Stimulated activated CD8-positive, alpha-beta memory T cell treated with anti-CD3 and anti-CD28 coated beads, Interleukin-15, amount 100 ng/mL, for 4 hours (primary cell): ENCODE data around the gene ZNF513.
"Not testable (repeated sequence)": the region's sequence is repeated elsewhere in the genome, so short reads cannot be mapped to it uniquely, and the experiment has no call there.

Source experiments
- DNase-seq, 2 donors: peaks; one replicate each; pipeline ENCODE4 v3.0.0-alpha.2; 2020; ENCODE audit warnings: low read depth in 2 of 2

The ZNF513 gene, protein sequence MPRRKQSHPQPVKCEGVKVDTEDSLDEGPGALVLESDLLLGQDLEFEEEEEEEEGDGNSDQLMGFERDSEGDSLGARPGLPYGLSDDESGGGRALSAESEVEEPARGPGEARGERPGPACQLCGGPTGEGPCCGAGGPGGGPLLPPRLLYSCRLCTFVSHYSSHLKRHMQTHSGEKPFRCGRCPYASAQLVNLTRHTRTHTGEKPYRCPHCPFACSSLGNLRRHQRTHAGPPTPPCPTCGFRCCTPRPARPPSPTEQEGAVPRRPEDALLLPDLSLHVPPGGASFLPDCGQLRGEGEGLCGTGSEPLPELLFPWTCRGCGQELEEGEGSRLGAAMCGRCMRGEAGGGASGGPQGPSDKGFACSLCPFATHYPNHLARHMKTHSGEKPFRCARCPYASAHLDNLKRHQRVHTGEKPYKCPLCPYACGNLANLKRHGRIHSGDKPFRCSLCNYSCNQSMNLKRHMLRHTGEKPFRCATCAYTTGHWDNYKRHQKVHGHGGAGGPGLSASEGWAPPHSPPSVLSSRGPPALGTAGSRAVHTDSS

DNA sequence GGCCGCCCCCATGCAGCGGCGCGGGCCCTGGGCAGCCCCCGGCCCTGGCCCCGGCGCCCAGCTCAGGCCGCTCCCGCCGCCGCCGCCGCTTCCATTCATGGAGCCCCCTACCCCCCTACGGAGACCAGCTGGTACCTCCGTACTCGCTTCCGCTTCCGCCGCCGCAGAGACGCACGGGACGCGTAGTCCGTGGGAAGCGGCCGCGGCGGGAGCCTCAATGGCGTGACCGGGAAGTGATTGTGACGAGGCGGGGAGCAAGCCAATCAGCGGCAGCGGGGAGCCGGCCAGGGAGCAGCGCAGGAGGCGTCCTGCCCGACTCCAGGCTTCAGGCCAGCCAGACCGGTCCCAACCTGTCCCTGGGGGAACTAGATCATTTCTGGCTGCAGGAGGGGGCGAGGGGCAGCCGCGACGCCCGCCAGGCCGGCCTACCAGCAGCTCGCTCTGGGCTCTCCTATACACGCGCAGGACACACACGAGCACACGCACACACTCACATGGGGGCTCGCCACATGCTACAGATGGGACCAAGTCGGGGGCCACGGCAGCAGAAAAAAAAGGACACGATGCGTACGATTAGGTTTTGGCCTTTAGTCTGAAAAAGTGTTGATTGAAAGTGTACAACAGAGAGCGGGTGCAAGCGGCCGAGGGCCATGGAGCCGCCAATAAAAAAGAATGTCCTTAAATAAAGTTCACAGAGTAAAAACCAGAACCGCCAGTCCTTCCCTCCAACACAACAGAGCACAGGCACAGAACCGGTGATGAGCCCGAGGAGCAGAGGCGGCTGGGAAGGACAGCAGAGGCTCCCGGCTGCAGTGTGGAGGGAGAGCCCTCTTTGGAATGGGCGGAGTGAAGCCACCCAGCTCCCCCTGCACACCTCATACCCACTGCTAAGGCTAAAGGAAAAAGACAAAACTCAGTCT, at the start of gene ZNF513:
Gene ZNF513 (minus strand): TSS at position 109 of the 920 bp plus-strand sequence. CDS start 208 bp downstream, outside the sequence.
- peak; percentile 69 to 76 for DNase-seq

GRCh38 chr2:27428978-27429541, 48.5 kb upstream of the ZNF513 start:
- peak; percentile 44 to 55 for DNase-seq

GRCh38 chr2:27428213-27428977, 47.9 kb upstream of the ZNF513 start, which contains the start of gene NRBP1:
NRBP1 (plus strand) TSS chr2:27428631; CDS start chr2:27433274, 4,643 bp downstream.
- peak; percentile 80 to 81 for DNase-seq

GRCh38 chr2:27427863-27428212, 47.3 kb upstream of the ZNF513 start:
- no peak for DNase-seq

GRCh38 chr2:27425039-27425438, 44.5 kb upstream of the ZNF513 start:
- DNase-seq, result not testable (repeated sequence)

DNA sequence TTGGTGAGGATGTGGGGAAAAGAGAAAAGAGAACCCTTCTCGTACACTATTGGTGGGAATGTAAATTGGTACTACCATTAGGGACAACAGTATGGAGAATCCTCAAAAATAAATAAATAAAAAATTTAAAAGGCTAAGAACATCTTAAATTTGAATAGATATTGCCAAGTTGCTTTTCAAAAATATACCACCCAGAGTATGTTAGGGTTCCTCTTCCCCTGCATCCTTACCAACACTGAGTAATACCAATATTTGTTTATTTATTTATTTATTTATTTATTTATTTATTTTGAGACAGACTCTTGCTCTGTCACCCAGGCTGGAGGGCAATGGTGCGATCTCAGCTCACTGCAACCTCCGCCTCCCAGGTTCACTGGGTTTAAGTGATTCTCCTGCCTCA, 42.4 kb upstream of the ZNF513 start:
- no peak for DNase-seq

GRCh38 chr2:27421660-27422250, 41.2 kb upstream of the ZNF513 start:
- no peak for DNase-seq

GRCh38 chr2:27420996-27421395, 40.5 kb upstream of the ZNF513 start:
- no peak for DNase-seq

DNA sequence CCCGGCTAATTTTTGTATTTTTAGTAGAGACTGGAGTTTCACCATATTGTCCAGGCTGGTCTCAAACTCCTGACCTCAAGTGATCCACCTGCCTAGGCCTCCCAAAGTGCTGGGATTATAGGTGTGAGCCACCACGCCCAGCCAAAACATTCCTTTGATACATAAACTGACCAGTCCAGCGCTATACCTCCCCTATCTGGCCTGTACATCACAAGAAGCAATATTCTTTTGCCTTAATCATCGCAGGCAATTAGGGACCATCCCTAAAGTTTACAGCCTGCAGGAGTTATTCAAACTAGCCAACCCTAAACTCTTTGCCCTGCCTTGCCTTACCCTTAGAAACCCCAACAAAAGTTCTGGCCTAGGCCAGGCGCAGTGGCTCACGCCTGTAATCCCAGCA, 35.6 kb upstream of the ZNF513 start:
- no peak for DNase-seq

GRCh38 chr2:27412419-27413152, 32.1 kb upstream of the ZNF513 start:
- DNase-seq, result no peak

DNA sequence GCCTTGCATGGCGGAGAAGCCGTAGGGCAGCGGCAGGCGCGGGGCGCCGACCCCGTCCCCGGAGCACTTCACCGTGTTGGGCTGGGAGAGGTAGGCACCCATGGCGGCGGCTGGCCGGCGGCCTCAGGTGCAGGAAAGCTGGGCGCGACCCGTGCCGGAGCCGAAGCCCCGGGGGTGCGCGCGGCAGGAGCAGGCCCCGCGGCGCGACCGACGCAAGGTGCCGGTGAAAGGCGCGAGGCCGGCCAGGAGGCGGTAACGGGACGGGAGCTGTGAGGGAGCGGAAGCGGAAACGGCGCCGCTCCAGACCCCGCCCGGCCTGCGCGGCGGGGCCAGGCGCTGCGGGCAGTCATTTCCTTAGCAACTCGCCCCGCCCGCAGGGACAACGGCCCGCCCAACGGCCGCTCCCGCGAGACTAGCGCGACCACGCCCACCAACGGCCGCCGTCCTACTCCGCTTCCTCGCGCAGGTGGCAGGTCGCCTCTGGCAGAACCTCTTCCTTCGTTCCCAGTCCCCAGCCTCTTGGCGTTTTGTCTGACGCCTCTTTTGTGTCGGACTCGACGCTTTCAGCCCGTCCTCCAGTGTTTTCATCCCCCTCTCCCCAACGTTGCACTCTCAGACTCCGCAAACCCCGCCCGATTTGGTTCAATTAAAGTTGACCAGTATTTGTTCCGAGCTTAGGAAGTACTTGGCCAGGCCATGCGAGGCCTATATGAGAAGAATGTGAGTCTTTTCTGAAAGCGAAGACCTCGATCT, 29.0 kb upstream of the ZNF513 start, which contains the start of gene PPM1G:
Gene PPM1G (minus strand): TSS at position 271 of the 753 bp plus-strand sequence. CDS start 169 bp downstream, at position 102.
- DNase-seq, result peak; percentile 90 to 92

DNA sequence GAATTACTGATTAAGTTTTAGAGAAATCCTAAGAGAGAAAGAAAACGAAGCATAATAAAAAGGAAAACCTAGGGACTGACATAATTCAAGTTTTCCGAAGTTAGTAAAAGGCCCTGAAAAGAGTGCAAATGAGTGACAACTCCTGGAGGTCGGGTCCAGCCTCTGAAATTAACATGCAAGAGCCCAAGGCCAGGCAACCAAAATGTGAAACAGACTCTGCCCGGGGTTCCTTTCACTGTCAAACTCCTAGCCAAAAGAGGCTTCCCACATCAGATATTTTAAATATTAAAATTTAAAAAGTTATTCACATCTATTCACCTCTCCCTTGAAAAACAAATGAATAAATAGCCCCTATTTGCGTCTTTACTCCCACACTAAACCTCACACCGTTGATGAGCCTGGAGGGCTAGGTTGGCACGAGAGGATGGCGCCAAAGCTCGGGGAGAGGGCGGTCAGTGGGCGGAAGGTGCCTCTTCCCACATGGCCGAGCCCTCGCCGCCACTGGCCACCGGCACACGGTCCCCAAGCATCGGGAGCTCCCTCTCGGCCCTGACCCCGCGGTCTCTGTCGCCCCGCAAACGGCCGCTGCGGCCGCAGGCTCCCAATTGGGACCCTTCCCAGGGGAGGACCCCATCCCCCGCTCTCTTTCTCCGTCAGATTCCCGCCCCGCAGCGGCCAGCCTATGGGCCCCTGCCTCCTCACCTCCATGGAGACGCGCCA, 28.2 kb upstream of the ZNF513 start:
- no peak for DNase-seq

DNA sequence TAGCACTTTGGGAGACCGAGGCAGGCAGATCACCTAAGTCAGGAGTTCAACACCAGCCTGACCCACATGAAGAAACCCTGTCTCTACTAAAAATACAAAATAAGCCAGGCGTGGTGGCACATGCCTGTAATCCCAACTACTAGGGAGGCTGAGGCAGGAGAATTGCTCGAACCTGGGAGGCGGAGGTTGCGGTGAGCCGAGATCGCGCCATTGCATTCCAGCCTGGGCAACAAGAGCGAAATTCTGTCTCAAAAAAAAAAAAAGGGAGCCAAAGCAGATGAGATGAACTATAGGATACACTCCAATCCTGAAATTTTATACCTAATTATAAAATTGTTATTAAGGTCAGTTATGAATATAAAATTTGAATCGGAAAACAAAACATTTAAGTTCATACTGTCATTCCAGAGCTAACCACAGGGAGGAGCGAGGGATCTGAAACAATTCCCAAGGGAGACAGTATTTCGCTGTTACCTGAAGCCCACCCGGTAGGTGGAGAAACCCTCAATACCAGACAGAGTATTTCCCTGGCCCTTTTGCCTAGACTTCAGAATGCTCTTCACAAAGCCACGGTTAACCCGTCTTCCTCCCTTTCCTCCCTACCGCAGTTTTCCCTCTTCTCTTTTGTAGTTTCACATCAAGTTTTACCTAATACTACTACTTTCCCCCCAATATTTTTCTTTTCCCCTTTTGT, 27.4 kb upstream of the ZNF513 start:
- DNase-seq, result no peak

DNA sequence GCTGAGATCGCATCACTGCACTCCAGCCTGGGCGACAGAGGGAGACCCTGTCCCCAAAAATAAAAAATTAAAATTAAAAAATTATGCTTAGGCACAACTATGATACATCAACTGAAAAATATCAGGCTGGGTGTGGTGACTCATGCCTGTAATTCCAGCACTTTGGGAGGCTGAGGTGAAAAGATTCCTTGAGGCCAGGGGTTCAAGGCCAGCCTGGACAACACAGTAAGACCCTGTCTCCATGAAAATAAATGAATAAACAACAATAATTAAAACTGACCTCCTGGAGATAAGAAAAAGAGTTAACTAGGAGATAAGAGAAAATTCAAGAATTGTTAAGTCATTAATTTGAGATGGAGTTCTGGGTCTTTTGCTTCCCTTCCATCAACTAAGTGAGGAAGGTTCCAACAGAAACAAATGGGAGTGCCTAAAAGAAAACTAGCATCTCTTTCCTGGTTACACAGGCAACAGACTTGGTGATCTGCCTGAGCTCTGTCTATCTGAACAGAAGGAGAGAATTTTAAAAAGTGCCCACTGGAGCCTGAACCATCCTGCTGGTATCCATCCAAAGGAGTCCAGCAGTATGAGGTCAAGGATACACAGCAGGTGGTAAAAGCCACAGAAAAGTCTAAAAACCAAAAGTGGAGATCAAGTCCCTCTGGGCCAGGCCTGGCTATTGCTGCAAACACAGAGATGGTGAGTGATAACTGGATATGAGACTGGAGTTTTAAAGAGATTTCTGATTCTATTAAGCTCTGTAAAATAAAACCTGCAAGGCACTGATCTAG, 20.0 kb upstream of the ZNF513 start:
- DNase-seq, result no peak

DNA sequence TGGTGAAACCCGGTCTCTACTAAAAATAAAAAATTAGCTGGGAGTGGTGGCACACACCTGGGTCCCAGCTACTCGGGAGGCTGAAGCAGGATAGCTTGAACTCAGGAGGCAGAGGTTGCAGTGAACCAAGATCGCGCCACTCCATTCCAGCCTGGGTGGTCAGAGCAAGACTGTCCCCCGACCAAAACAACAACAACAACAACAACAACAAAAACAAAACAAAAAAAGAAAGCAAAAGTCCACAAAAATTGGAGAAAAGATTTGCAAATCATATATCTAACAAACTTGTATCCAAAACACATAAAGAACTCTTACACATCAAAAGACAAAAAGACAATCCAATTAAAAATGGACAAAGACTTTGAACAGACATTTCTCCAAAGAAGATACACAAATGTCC, 18.4 kb upstream of the ZNF513 start:
- DNase-seq, result no peak

- no peak for DNase-seq
These were observed 12.7 kb upstream of the ZNF513 start for GRCh38 chr2:27393225-27393624.
